Osteoblast (primary cell): ENCODE results near the gene LBHD2. TPM values are rescaled to one million over a fixed set of nuclear protein-coding genes. Genes with fewer than 3 reads are reported as not detected.

Source experiments
- DNase-seq: peaks from one replicate; pipeline ENCODE4 v3.0.0; 2011; ENCODE audit warnings: low spot score, mixed read lengths; ENCODE audit not compliant: insufficient read length; ENCODE audit errors: missing footprints
- H2AFZ ChIP-seq: 2 replicates; pipeline ENCODE4 v1.6.0; 2011; ENCODE audit warnings: mild to moderate bottlenecking, low read length
- H3K27ac ChIP-seq: 2 replicates; pipeline ENCODE4 v1.5.1; 2011; ENCODE audit warnings: mild to moderate bottlenecking, low read depth, low read length, moderate library complexity
- H3K27me3 ChIP-seq: 2 replicates; pipeline ENCODE4 v1.6.0; 2012; ENCODE audit warnings: mild to moderate bottlenecking, control low read depth, inconsistent platforms, low read length, moderate library complexity; ENCODE audit not compliant: insufficient read depth
- H3K36me3 ChIP-seq: 2 replicates; pipeline ENCODE4 v1.5.1; 2011; ENCODE audit warnings: mild to moderate bottlenecking, low read length, control low read depth, moderate library complexity; ENCODE audit not compliant: insufficient read depth
- H3K4me1 ChIP-seq: 2 replicates; pipeline ENCODE4 v1.5.1; 2011; ENCODE audit warnings: mild to moderate bottlenecking, low read length, control low read depth, moderate library complexity; ENCODE audit not compliant: insufficient read depth
- H3K4me2 ChIP-seq: 2 replicates; pipeline ENCODE4 v1.6.0; 2011; ENCODE audit warnings: mild to moderate bottlenecking, low read length; ENCODE audit not compliant: insufficient read depth
- H3K4me3 ChIP-seq: fragments of 200-600 bp; sonication (generic); 3 replicates; pipeline ENCODE4 v1.5.1; 2012; ENCODE audit warnings: mild to moderate bottlenecking, low read length, inconsistent platforms; ENCODE audit not compliant: insufficient read depth
- H3K79me2 ChIP-seq: 2 replicates; pipeline ENCODE4 v1.6.0; 2012; ENCODE audit warnings: mild to moderate bottlenecking, low read length, control low read depth, inconsistent platforms; ENCODE audit not compliant: insufficient read depth
- H3K9me3 ChIP-seq: 2 replicates; pipeline ENCODE4 v1.5.1; 2011; ENCODE audit warnings: low read depth, low read length, control low read depth
- H4K20me1 ChIP-seq: 2 replicates; pipeline ENCODE4 v1.6.0; 2012; ENCODE audit warnings: mild to moderate bottlenecking, low read length, control low read depth; ENCODE audit not compliant: insufficient read depth
- CTCF ChIP-seq: IDR thresholded peaks from 2 replicates; pipeline ENCODE4 v1.5.1; 2011; ENCODE audit warnings: mild to moderate bottlenecking, low read depth, low read length, moderate library complexity; ENCODE audit errors: extremely low read depth
- total RNA-seq: library from RNA; depleted of rRNA; stranded (reverse); fragments of >200 nt; gene quantifications from 2 replicates; pipeline ENCODE4 v1.2.3, GENCODE V29; 2012

LBHD2 gene
- total RNA-seq, 1 donor = not detected

GRCh38 chr14:103085106-103086091 is 1.4 kb downstream of the LBHD2 start:
- Histone ChIP-seq H3K4me2 (no peak overlapping the region), H4K20me1 (no peaks in the 10 kb centered on the region), H3K79me2 (no peaks in the 10 kb centered on the region), H3K4me1 (no peaks in the 10 kb centered on the region), H3K4me3 (no peak overlapping the region), H3K36me3 (no peaks in the 10 kb centered on the region), H3K27me3 (peaks cover 11% of the 10 kb centered on the region), H3K27ac (no peak overlapping the region), H3K9me3 (no peaks in the 10 kb centered on the region), H2AFZ (no peak overlapping the region)
- DNase-seq = peak; percentile 88
- no peak for TF ChIP-seq CTCF

GRCh38 chr14:103086771-103087342 is 2.8 kb downstream of the LBHD2 start:
- Histone ChIP-seq H3K79me2 (no peaks in the 10 kb centered on the region), H3K36me3 (no peaks in the 10 kb centered on the region), H3K9me3 (no peaks in the 10 kb centered on the region), H3K4me2 (no peak overlapping the region), H3K4me3 (no peak overlapping the region), H3K27me3 (peaks cover 10% of the 10 kb centered on the region), H2AFZ (no peak overlapping the region), H3K4me1 (no peaks in the 10 kb centered on the region), H4K20me1 (no peaks in the 10 kb centered on the region), H3K27ac (no peak overlapping the region)
- TF ChIP-seq CTCF = no peak
- DNase-seq = peak; percentile 87

DNA sequence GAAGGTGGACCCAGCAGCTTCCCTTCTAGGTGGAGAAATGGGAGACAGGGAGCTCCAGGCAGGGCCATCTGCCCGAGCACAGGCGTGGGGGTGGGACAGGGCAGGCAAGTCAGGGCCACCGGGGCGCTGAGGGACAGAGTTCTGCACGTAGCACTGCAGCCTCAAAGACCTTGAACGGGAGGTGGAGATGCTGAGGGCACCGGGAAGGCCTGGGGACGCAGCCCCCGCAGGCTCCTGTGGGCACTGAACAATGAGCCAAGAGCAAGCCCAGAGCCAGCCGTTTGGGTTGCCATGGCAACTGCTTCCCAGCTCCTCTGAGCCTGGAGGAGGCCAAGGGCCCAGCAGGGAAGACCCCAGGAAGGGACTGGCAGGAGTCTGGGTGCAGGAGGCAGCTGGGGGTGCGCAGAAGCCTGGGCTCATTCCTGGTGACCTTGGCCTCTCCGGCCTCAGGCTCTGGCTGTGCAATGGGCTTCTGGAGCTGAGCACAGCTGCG is 3.4 kb downstream of the LBHD2 start:
- no peaks in the 10 kb centered on the region for H3K9me3 ChIP-seq
- no peak overlapping the region for H3K27ac ChIP-seq
- no peak overlapping the region for H3K4me2 ChIP-seq
- H4K20me1 ChIP-seq = no peaks in the 10 kb centered on the region
- no peak overlapping the region for H2AFZ ChIP-seq
- TF ChIP-seq CTCF = no peak
- peaks cover 10% of the 10 kb centered on the region for H3K27me3 ChIP-seq
- no peaks in the 10 kb centered on the region for H3K79me2 ChIP-seq
- no peaks in the 10 kb centered on the region for H3K36me3 ChIP-seq
- DNase-seq = peak; percentile 85
- no peaks in the 10 kb centered on the region for H3K4me1 ChIP-seq
- no peak overlapping the region for H3K4me3 ChIP-seq

DNA sequence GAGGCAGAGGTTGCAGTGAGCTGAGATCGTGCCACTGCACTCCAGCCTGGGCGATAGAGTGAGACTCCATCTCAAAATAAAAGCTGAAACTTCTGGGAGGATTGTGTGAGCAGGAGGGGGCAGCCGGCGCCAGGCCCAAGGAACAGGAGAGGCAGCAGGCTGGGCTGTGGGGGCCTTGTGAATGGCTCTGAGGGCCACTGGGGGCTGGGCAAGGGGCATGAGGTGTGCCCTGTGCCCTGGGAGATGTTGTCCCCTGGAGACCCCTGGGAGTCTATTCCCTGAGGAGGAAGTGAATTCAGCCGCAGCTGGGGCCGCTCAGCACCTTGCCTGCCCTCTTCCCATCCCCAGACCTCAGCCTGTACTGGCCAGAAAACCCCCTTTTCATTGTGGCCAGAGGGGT is 4.9 kb downstream of the LBHD2 start:
- no peaks in the 10 kb centered on the region for H4K20me1 ChIP-seq
- no peak overlapping the region for H3K4me2 ChIP-seq
- H3K4me3 ChIP-seq = no peak overlapping the region
- H3K9me3 ChIP-seq = no peaks in the 10 kb centered on the region
- H2AFZ ChIP-seq = no peak overlapping the region
- peak; percentile 72 for DNase-seq
- H3K27me3 ChIP-seq = peaks cover 8% of the 10 kb centered on the region
- no peaks in the 10 kb centered on the region for H3K4me1 ChIP-seq
- H3K79me2 ChIP-seq = no peaks in the 10 kb centered on the region
- no peaks in the 10 kb centered on the region for H3K36me3 ChIP-seq
- H3K27ac ChIP-seq = no peak overlapping the region
- no peak for TF ChIP-seq CTCF
